HG03558 (cell line): Measurements from ENCODE around the gene NOG.

Experiments used
- ATAC-seq: cut with Tn5 transposase; IDR thresholded peaks from one replicate; pipeline ENCODE4 v1.9.1; 2021; ENCODE audit warnings: moderate number of reproducible peaks; ENCODE audit not compliant: unreplicated experiment; ENCODE audit errors: extremely low read depth

NOG gene

GRCh38 chr17:56596691-56597494 lies 3.4 kb downstream of the NOG start:
- no peak for ATAC-seq

- no peak for ATAC-seq
These were observed 4.0 kb downstream of the NOG start for GRCh38 chr17:56597495-56597990.

GRCh38 chr17:56598466-56598865 lies 5.0 kb downstream of the NOG start:
- ATAC-seq = no peak

GRCh38 chr17:56599088-56599487 lies 5.6 kb downstream of the NOG start:
- no peak for ATAC-seq

- ATAC-seq = no peak
These were observed 6.1 kb downstream of the NOG start for GRCh38 chr17:56599566-56599965.

GRCh38 chr17:56600256-56600655 lies 6.8 kb downstream of the NOG start:
- ATAC-seq = no peak

- no peak for ATAC-seq
These were observed 8.1 kb downstream of the NOG start for GRCh38 chr17:56601591-56601990.

- ATAC-seq = no peak
These were observed 9.0 kb downstream of the NOG start for GRCh38 chr17:56602292-56603130.

GRCh38 chr17:56603486-56604238 lies 10.2 kb downstream of the NOG start:
- no peak for ATAC-seq

- no peak for ATAC-seq
These were observed 11.3 kb downstream of the NOG start for GRCh38 chr17:56604691-56605290.

GRCh38 chr17:56608944-56609343 lies 15.4 kb downstream of the NOG start:
- no peak for ATAC-seq

- ATAC-seq = no peak
These were observed 16.8 kb downstream of the NOG start for GRCh38 chr17:56610321-56610720.

- no peak for ATAC-seq
These were observed 19.6 kb downstream of the NOG start for GRCh38 chr17:56613131-56613530.

GRCh38 chr17:56614522-56614921 lies 21.0 kb downstream of the NOG start:
- no peak for ATAC-seq

- no peak for ATAC-seq
These were observed 22.7 kb downstream of the NOG start for GRCh38 chr17:56616239-56616638.

GRCh38 chr17:56623383-56623782 lies 29.9 kb downstream of the NOG start:
- ATAC-seq = no peak

GRCh38 chr17:56624309-56624708 lies 30.8 kb downstream of the NOG start:
- ATAC-seq = no peak

- ATAC-seq = no peak
These were observed 31.4 kb downstream of the NOG start for GRCh38 chr17:56624912-56625311.

GRCh38 chr17:56629531-56630075 lies 36.1 kb downstream of the NOG start:
- ATAC-seq = no peak

GRCh38 chr17:56630202-56630601 lies 36.7 kb downstream of the NOG start:
- no peak for ATAC-seq
